PC-3 (cell line): ENCODE data around the gene CACNA1H.

Source experiments
- CTCF ChIP-seq: fragments of 300-600 bp; sonication (generic); conservative IDR thresholded peaks from 2 replicates; pipeline ENCODE4 v1.5.1; 2017; ENCODE audit warnings: antibody characterized with exemption, low read depth, mild to moderate bottlenecking, low read length
- EZH2 ChIP-seq: fragments of 300-600 bp; sonication (generic); IDR thresholded peaks from one replicate; pipeline ENCODE4 v1.6.1; 2017; ENCODE audit warnings: antibody characterized with exemption, mild to moderate bottlenecking, low read length; ENCODE audit not compliant: unreplicated experiment

DNA sequence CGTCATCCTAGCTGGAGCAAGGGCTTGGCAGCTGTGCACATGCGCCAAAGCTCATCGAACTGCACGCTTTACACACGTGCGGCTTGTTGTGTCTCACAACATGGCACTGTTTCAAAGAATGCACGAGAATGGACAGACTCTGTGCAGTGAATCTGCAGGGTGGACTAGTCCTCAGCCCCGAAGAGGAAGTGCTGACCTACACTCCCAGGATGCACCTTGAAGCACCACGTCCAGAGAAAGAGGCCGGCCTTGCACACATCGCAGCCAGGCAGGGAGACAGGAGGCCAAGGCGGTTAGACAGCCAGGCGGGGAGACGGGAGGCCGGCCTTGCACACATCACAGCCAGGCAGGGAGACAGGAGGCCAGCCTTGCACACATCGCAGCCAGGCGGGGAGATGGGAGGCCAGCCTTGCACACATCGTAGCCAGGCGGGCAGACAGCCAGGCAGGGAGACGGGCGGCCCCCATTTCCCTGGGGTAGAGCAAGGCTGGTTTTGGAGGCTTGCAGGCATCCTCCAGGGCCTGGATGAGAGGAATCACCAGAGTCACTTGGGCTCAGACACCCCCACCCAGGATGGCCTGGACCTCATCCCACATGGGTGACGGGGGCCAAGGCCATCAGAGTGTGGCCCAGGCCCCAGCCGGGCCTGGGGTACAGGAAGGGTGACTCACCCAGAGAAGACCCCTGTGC is 9.0 kb upstream of the CACNA1H start:
- no peak for TF ChIP-seq CTCF
- no peak for TF ChIP-seq EZH2
